22Rv1 (cell line): ENCODE results near the gene SLC48A1.

Experiments
- CTCF ChIP-seq: fragments of 450-650 bp; IDR thresholded peaks from 2 replicates; pipeline ENCODE4 v1.5.1; 2017; ENCODE audit warnings: mild to moderate bottlenecking
- ZFX ChIP-seq: fragments of 450-650 bp; IDR thresholded peaks from 2 replicates; pipeline ENCODE4 v1.6.1; 2017; ENCODE audit warnings: antibody characterized with exemption, borderline replicate concordance

GRCh38 chr12:47725893-47726292, 47.1 kb upstream of the SLC48A1 start:
- no peak for TF ChIP-seq CTCF
- TF ChIP-seq ZFX: no peak
